HL-60/S4 (cell line): Measurements from ENCODE around the gene DNAH17.

Experiments
- in situ Hi-C: fragments of 300-500 bp; cut with MboI; formaldehyde crosslinking; loops from 2 replicates; pipeline ENCODE4 v1.14.3; 2022; ENCODE audit warnings: low sequenced_read_pairs

DNAH17 gene

GRCh38 chr17:78498848-78499247 lies 78.3 kb downstream of the DNAH17 start:
- in situ Hi-C loops: no loop called here

GRCh38 chr17:78497115-78497540 lies 80.1 kb downstream of the DNAH17 start:
- in situ Hi-C loops: no loop called here

- in situ Hi-C loops: no loop called here
Observed at GRCh38 chr17:78496311-78496710, 80.9 kb downstream of the DNAH17 start.

DNA sequence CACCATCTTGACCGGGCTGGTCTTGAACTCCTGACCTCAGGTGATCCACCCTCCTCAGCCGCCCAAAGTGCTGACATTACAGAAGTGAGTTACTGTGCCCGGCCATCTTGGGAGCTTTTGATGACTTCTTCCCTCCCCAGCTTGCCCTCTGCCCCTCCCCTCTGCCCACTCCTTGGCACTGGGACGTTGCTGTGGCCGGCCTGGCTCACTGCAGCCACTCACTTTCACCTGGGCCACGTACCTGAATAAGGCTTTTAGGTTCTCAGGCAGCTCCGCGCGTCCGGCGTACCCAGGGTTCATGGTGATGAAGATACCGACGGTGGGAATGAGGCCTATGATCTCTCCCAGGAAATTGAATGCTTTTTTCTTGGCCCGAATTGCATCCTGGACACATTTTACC lies 81.6 kb downstream of the DNAH17 start:
- in situ Hi-C loops: no loop called here

DNA sequence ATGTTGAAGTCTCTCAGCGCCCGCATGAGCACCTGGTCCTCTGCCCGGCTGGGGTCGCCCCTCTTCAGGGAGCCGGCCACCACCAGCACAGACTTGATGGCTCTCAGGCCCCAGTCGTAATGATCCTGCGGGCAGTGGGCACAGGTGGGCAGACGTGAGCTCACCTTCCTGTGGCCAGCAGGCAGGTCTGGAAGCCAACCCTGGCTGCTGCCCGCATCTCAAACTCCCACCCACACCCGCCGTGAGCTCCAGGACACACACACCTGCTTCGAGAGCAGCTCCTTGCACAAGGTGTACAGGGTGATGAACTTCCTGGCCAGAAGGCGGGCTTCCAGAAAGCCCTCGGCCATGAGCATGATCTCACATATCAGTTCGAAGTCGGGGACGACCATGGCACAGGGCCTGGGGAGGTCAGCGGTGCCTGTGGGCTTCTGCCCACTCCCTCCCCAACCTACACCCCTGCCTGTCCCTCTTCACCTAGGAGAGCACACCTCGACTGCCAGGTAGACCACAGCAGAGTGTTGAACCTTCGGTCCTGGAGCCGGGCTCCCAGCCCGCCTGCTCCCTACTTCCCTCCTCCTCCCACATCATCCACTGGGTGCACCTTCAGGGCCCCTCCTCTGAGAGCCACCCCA lies 82.4 kb downstream of the DNAH17 start:
- in situ Hi-C loops: loop anchor here (5.0 kb wide), 1 partner anchor 212 kb away; no protein-coding TSS in a partner anchor

DNA sequence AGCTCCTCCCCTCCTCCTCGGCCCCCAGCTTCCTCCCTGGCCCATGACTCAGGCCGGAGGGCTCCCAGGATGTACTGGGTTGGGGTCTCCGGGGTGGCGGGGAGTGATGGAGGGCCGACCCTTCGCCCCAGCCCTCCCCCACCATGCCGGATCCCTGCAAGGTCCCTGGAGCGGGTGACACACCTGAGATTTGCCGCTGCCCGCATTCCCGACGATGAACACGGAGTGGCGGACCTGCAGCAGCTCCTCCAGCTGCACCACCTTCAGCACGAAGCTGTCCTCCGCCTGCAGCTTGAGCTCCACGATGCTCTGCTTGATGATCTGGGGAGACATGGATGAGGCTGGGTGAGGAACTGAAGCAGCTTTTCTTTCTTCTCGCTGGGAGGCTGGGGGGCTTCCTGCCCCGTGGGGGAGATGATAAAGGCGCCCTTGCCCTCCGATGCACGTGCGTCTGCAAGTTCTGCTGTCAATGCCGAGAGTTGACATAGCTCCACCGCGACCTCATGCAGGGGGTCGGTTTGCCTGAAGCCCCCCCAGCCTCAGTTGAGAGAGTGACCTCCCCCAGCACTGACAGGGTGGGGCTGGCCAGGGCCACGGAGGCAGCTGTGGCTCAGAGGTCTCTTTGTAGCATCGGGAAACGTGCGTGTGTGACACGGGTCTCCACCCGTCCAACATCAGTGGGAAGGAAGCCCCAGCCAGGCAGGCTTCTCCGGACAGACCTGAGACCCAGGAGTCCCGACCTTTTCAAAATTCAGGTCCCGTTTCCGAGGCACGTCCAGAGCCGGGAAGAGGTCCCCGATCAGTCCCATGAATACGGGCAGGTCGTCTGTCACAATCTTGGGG lies 83.1 kb downstream of the DNAH17 start:
- in situ Hi-C loops: loop anchor here (5.0 kb wide), 1 partner anchor 213 kb away; no protein-coding TSS in a partner anchor

DNA sequence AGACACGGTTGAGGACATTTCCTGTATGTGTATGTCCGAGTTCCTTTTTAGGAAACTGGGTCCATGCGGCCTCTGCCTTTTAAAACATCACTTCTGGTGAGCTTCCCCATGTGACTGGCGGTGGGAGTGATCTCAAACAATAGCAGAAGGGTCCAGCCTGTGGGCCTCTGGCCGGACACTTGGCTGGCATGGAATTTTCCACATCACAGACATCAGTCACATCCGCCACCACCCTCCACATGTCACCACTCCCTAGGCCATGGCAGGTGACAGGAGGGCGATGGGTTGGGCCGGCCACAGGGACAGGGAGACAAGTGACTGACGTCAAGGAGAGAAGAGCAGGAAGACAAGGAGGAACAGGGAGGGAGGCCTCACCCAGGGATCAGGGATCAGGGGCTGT lies 83.7 kb downstream of the DNAH17 start:
- in situ Hi-C loops: loop anchor here (5.0 kb wide), 1 partner anchor 214 kb away; no protein-coding TSS in a partner anchor

- in situ Hi-C loops: loop anchor here (5.0 kb wide), 1 partner anchor 215 kb away; no protein-coding TSS in a partner anchor
Observed at GRCh38 chr17:78492116-78492799, 84.9 kb downstream of the DNAH17 start.

GRCh38 chr17:78491236-78492115 lies 85.7 kb downstream of the DNAH17 start:
- in situ Hi-C loops: loop anchor here (5.0 kb wide), 1 partner anchor 216 kb away; no protein-coding TSS in a partner anchor

DNA sequence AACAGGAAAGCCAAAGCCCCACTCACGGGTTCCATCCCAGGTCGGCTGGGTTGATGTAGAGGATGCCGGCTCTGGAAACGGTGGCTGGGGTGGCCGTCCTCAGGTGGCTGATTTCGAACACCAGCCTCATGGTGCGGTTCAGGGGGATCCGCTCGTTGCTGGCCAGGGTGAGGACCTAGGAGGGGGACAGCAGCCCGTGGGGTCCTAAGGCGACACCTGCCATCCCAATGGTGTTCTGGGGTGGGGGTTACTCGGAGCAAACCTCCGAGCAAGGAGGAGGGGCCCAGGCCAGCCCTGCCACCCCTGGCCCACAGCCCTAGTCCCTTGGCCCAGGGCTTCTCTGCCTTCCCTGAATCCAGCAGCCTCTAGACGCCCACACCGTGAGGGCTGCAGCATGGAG lies 86.5 kb downstream of the DNAH17 start:
- in situ Hi-C loops: loop anchor here (5.0 kb wide), 1 partner anchor 217 kb away; no protein-coding TSS in a partner anchor

DNA sequence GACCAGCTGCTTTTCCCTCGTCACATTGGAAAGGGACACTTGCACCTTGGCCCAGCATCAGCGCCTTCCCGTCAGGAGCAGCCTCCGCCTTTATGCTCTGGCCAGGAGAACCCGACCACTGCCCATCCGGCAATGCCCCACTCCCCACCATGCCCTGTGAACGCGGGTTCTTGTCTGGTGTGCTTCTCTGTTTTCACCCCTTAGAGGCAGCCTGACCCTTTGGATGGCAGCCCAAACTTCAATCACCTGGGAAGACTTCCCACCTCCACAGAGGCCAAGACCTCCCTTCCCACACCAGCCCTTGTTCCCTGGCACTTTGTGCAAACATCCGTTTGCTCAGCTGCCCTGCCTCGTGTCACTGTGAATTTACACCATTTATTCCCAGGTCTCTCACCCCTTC lies 87.0 kb downstream of the DNAH17 start:
- in situ Hi-C loops: loop anchor here (5.0 kb wide), 1 partner anchor 217 kb away; no protein-coding TSS in a partner anchor

GRCh38 chr17:78488867-78489634 lies 88.1 kb downstream of the DNAH17 start:
- in situ Hi-C loops: no loop called here

- in situ Hi-C loops: no loop called here
Observed at GRCh38 chr17:78488156-78488555, 89.0 kb downstream of the DNAH17 start.

DNA sequence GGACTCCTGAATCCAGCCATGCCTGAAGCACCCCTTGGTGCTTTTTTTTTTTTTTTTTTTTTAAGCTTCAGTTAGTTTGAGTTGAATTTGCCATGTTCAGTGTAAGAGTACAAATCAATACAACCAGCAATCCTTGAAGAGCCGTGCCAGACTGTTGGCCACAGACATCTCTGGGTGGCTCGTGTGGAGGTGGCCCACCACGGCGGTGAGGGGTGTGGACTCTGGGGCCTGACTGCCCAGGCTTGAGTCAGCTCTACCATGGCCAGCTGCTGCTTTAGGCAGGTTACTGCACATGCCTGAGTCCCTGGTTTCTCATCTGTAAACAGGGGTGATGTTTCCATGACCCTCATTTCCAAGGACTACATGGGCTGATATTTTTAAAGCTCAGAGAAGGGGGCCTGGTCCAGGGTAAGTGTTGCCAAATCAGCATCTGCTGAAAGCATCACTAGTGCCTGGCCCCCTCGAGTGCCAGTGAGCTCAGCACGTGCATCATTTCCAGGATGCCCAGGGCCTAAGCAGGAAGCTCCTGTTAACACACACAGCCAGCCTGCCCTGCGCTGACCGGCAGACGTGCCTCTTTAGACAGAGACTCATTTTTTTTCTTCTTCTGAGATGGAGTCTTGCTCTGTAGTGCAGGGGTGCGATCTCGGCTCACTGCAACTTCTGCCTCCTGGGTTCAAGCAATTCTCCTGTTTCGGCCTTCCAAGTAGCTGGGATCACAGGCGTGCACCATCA lies 90.1 kb downstream of the DNAH17 start:
- in situ Hi-C loops: no loop called here

DNA sequence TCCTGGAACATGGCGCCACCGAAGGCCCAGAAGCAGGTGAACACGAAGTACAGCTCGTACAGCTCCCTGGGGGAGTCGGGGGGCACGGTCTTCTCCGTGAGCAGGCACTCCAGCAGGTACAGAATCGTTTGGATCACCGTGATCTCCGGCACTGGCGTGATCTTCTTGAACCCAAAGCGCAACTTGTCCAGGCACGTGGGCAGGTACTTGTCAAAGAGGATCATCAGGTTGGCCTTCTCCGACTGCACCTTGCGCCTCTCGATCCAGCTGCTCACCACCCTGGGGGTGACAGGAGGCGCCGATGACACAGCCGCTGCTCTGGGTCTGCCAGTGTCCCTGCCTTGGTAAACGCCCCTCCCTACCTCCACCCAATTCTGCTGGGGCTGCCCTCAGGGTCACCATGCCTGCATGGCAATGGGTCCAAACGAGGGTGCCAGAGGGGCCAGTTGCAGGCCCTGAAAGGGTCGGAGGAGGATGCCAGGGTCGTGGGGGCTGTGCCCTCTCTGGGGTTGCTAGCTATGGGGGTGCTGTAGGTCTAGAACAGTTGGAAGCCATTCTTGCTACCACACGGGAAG lies 90.9 kb downstream of the DNAH17 start:
- in situ Hi-C loops: no loop called here

DNA sequence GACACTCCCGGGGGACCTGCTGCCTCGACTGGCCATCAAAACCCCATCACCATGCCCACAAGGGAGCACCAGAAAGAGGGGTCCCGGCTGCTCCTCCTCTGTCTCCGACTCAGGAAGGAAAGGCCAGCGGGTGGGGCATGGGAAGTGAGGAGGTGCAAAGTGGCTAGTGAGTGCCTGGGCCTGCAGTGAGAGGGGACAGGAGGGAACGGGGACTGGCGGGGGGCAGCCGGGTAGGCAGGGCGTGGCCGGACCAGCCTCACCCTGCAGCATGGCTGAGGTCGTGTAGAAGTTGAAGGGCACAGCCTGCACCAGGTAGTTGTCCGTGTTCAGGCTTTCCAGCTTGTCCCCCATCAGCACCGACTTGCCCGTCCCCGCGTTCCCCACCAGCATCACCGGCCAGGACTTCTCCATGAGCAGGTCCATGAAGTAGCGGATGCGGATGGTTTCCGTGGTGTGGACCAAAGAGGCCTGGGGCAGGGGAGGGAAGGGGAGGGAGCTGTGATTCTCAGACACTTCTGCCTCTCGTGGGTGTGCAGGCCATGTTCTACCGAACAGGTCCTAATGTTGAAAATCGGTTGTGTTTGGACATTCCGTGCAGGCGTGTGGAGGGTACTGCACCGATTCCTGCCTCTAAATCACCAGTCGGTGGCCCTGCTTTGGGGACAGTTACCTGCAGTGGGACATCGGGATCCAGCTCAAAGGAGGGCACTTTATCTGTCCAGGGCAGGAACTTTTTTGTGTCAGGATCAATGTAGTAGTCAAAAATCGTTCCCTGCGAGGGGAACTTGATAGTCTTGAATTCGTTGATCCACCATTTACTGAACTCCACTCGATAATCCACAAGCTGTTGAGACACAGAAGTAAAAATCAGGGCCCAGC lies 91.7 kb downstream of the DNAH17 start:
- in situ Hi-C loops: no loop called here
